ENCODE data around the gene LRCOL1. TPM values are rescaled to one million over a fixed set of nuclear protein-coding genes. Genes with fewer than 3 reads are reported as not detected.
A peak's percentile ranks its signal among the peaks of the same experiment; 100 is the strongest.

The LRCOL1 gene
- total and polyA plus RNA-seq, 8 donors: 0.60 TPM; not detected in 7

DNA sequence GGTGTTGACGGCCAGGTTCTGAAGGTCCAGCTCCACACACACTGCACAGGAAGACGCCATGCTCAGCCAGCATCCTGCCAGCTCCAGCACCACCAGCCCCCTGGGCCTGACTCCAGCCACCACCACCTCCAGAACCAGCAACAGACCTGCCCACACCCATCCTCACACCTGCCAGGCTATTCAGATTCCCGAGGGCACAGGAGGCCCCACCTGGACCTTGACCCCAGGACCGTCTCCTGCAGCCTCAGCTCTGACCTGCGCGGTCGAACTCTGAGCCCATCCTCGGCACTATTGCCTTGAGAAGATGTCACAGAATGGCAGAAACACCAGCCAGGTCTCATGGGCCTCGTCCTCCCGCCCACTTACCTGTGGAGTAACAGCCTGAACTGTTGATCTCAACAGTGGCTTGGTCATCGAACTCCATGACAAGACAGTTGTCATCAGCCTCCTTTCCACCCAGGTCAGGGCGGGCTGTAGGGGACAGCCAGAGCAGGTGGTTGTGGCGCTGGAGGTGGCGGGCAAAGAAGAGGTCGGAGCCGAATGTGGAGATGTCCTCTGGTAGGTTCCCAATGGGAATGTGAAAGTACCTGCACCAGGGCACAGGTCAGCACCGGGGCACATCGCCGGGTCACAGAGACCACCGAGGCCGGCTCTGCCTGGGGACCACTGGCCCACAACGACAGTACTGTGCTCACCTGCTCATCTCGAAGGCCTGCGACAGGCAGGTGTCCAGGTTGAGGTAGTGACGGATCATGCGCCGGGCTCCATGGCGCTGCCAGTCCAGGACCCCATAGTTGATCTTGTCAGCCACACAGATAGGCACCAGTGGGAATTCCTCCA, 31.6 kb upstream of the LRCOL1 start:
- intact Hi-C loops (cut with DNase I; ENCODE audit: low total_unique reads): no loop called here
- H3K27ac ChIP-seq: no peak overlapping the region
- 92 to 95% (median 95%) methylated on average over 22 to 28 of the region's 28 CpGs for WGBS, 5 donors
- H3K27me3 ChIP-seq: no peaks in the 10 kb centered on the region
- no peak overlapping the region for H3K4me3 ChIP-seq
- DNase-seq: no peak
- no peak for TF ChIP-seq POLR2AphosphoS5 (IDR thresholded peaks at IDR 0.05)
- H3K9me3 ChIP-seq: no peaks in the 10 kb centered on the region
- H3K4me1 ChIP-seq: no peaks in the 10 kb centered on the region
- peaks cover 40 to 95% (median 90%) of the 10 kb centered on the region in 4 donors for H3K36me3 ChIP-seq

DNA sequence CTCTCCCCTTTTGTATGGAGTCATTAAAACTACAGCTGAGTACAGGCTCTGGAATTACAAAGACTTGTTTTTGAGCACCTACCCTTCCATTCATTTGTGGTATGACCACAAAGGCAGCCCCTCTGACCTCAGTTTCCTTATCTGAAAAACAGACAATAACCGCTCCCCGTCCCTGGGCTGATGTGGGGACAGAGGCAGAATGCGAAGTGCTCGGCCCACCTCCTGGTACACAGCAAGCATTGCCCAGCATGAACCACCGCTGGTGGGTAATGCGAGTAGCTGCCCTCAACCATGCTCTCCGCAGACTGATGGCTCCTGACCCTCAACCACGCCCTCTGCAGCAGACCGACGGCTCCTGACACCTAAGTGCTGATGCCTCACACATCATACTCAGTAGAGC, 30.6 kb upstream of the LRCOL1 start:
- 78 to 88% (median 82%) methylated on average over 8 to 10 of the region's 10 CpGs for WGBS, 5 donors
- no peak overlapping the region for H3K4me3 ChIP-seq
- H3K36me3 ChIP-seq: peaks cover 46 to 95% (median 89%) of the 10 kb centered on the region in 4 donors
- no peak for DNase-seq
- no peaks in the 10 kb centered on the region for H3K4me1 ChIP-seq
- H3K9me3 ChIP-seq: no peaks in the 10 kb centered on the region
- TF ChIP-seq POLR2AphosphoS5 (IDR thresholded peaks at IDR 0.05) (no peak), EP300 (IDR thresholded peaks at IDR 0.05) (no peak), POLR2A (IDR thresholded peaks at IDR 0.05) (no peak)
- TF ChIP-seq, protein P1, sequence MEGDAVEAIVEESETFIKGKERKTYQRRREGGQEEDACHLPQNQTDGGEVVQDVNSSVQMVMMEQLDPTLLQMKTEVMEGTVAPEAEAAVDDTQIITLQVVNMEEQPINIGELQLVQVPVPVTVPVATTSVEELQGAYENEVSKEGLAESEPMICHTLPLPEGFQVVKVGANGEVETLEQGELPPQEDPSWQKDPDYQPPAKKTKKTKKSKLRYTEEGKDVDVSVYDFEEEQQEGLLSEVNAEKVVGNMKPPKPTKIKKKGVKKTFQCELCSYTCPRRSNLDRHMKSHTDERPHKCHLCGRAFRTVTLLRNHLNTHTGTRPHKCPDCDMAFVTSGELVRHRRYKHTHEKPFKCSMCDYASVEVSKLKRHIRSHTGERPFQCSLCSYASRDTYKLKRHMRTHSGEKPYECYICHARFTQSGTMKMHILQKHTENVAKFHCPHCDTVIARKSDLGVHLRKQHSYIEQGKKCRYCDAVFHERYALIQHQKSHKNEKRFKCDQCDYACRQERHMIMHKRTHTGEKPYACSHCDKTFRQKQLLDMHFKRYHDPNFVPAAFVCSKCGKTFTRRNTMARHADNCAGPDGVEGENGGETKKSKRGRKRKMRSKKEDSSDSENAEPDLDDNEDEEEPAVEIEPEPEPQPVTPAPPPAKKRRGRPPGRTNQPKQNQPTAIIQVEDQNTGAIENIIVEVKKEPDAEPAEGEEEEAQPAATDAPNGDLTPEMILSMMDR (IDR thresholded peaks at IDR 0.05): no peak
- intact Hi-C loops (cut with DNase I; ENCODE audit: low total_unique reads): no loop called here
- no peaks in the 10 kb centered on the region for H3K27me3 ChIP-seq
- H3K27ac ChIP-seq: no peak overlapping the region

DNA sequence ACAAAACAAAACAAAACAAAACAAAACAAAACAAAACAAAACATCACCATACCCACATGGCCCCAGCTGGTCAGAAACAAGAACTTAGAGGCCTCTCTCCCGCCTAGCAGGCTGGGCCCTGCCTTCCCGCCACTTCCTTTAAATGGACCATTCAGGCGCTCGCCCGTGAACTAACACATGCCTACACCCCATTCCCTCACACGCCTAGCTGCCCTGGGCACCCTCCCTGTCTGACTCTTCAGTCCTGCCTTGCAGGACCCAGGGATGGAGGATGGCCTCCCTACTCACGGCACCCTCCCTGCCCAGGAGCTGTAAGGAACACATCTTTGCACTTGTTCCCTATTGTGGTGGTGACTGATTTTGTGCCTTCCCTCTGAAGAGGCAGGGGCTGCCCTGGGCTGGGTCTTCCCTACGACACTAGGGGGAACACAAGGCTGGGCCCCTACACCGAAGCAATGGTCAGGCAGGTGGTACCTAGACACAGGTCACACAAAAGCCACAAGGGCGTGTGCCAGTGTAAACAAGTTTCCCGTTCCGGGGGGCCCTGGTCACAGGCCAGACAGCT, 29.7 kb upstream of the LRCOL1 start:
- 69 to 84% (median 75%) methylated on average over 12 of the region's 12 CpGs for whole genome bisulfite sequencing, 5 donors
- H3K4me3 ChIP-seq: no peak overlapping the region
- H3K36me3 ChIP-seq: peaks cover 55 to 95% (median 90%) of the 10 kb centered on the region in 4 donors
- no peaks in the 10 kb centered on the region for H3K4me1 ChIP-seq
- intact Hi-C loops (cut with DNase I; ENCODE audit: low total_unique reads): no loop called here
- no peaks in the 10 kb centered on the region for H3K9me3 ChIP-seq
- TF ChIP-seq POLR2AphosphoS5 (IDR thresholded peaks at IDR 0.05) (no peak), POLR2A (IDR thresholded peaks at IDR 0.05) (no peak), EP300 (IDR thresholded peaks at IDR 0.05) (no peak)
- TF ChIP-seq, protein P1 (IDR thresholded peaks at IDR 0.05): no peak
- H3K27me3 ChIP-seq: no peaks in the 10 kb centered on the region
- H3K27ac ChIP-seq: no peak overlapping the region
- DNase-seq: no peak

DNA sequence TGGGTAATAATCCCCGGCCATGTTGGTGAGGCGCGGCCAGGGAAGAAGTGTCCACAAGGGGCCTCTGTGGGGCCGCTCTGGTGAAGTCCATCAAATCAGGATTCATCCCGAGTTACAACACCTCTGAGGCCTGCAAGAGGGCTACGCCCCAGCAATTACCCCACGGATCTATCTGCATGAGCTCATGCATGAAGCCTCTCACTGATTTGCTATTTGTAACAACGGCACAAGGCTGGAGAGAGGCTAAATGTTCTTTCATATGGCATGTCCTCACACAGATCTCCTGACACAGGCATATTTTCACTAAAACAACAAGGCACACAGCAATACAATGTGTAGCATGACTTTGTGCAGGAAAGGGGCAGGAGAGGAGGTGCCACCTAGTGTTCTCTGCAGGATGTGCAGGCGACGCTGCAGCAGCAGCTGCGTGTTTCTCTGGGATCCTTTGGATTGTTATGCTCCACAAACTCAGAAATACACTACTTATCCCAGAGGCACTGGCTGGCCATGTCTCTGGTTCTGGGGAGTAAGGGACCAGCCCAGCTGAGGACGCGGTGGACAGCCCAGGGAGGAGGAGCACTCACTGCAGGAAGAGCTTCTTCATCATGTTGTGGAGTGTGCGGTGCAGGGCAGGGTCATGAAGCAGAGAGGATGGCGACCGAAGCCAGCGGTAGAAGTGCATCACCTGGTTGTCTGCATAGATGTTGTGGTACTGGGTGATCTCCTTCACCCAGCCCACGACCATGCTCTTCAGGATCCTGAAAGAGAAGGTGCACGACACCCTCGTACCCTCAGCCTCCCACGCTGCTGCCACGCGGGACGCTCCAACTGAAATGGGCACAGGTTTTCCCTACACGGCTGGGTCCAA, 28.4 kb upstream of the LRCOL1 start:
- peak in 1 of 2 donors; percentile 72 for DNase-seq

More for the DNA sequence above, 28.4 kb upstream of the LRCOL1 start:
- no peak for TF ChIP-seq EP300 (IDR thresholded peaks at IDR 0.05)
- TF ChIP-seq, protein P1 (IDR thresholded peaks at IDR 0.05): peak in 4 of 7 experiments; percentile 39 to 58 (median 48)
- TF ChIP-seq POLR2A (IDR thresholded peaks at IDR 0.05): no peak
- intact Hi-C loops (cut with DNase I; ENCODE audit: low total_unique reads): no loop called here
- H3K4me1 ChIP-seq: no peaks in the 10 kb centered on the region
- 74 to 80% (median 79%) methylated on average over 22 to 25 of the region's 25 CpGs for WGBS, 5 donors
- peaks cover 63 to 100% (median 97%) of the 10 kb centered on the region in 4 donors for H3K36me3 ChIP-seq
- no peaks in the 10 kb centered on the region for H3K9me3 ChIP-seq
- no peak overlapping the region for H3K4me3 ChIP-seq
- H3K27me3 ChIP-seq: no peaks in the 10 kb centered on the region
- H3K27ac ChIP-seq: no peak overlapping the region

All from stomach (tissue), 9 donors.